SU-DHL-6 (cell line): ENCODE results near the gene PARVA.

Experiments
- CTCF ChIP-seq: fragments of 200-600 bp; sonication (generic); IDR thresholded peaks from one replicate; pipeline ENCODE4 v1.5.1; 2017; ENCODE audit warnings: antibody characterized with exemption, mild to moderate bottlenecking, low read length, moderate library complexity; ENCODE audit not compliant: insufficient read depth, poor library complexity, severe bottlenecking
- EZH2phosphoT487 ChIP-seq: fragments of 200-600 bp; sonication (generic), shearing (Covaris generic); conservative IDR thresholded peaks from 2 replicates; pipeline ENCODE4 v1.6.1; 2018; ENCODE audit warnings: mild to moderate bottlenecking, antibody characterized with exemption, low read length, moderate library complexity, mixed read lengths

DNA sequence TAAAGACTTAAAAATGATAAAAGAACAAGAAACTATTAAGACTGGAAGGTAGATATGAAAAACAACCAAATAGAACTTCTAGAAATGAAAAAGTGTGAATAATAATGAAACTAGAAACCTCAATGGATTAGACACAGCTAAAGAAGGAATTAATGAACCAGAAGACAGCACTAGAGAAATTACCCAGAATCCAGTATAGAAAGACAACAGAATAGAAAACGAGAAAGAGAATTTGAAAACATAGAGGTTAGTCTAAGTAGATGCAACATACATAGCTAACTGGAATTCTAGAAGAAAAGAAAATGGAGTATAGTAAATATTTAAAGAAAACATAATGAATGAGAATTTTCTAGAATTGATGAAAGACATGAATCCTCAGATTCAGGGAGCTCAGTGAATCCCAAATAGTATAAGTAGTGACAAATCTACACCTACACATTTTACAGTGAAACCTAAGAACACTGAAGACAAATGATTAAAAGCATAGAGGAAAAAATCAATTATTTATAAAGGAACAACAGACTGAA, 111.9 kb downstream of the PARVA start:
- TF ChIP-seq CTCF (no peak), EZH2phosphoT487 (no peak)
